Measurements from ENCODE around the gene DNTTIP2.

DNA sequence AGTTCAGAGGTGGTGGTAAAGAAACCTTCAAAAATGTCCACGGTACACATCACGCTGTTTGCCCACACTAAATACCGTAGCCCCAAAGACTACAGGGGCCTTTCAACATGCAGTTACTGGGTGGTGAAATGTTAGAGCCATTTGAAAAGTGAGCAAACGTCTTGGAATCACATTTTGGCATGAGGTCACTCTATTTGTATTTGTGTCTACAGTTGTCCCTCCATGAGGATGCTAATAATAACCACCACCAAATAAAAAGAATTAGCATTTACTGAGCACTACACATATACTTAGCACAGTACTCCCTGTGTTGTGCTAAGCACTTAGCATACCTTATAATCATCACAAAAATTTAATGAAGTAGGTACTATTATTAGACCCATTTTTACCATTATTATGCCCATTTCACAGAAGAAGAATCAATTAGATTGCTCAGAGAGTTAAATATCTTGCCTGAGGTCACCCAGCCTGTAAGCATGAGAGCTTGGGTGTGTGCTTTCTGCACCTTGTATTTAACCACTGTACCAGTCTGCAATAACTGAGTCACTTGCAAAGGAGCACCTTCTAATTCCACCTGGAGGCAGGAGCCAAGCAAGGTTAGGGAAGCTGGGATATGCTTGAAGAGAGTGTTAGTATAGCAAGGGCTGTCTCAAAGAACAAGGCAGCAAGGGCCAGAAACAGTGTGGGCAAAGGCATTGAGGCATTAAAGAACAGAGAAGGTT, 57.4 kb downstream of the DNTTIP2 start:
- TF ChIP-seq, protein P1, sequence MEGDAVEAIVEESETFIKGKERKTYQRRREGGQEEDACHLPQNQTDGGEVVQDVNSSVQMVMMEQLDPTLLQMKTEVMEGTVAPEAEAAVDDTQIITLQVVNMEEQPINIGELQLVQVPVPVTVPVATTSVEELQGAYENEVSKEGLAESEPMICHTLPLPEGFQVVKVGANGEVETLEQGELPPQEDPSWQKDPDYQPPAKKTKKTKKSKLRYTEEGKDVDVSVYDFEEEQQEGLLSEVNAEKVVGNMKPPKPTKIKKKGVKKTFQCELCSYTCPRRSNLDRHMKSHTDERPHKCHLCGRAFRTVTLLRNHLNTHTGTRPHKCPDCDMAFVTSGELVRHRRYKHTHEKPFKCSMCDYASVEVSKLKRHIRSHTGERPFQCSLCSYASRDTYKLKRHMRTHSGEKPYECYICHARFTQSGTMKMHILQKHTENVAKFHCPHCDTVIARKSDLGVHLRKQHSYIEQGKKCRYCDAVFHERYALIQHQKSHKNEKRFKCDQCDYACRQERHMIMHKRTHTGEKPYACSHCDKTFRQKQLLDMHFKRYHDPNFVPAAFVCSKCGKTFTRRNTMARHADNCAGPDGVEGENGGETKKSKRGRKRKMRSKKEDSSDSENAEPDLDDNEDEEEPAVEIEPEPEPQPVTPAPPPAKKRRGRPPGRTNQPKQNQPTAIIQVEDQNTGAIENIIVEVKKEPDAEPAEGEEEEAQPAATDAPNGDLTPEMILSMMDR (IDR thresholded peaks at IDR 0.05; ENCODE audit: poor library complexity) = no peak
- TF ChIP-seq EZH2 (IDR thresholded peaks at IDR 0.05; ENCODE audit: borderline replicate concordance) (no peak), EZH2phosphoT487 (IDR thresholded peaks at IDR 0.05; ENCODE audit: low read depth, severe bottlenecking, unreplicated experiment) (no peak)

Measured in hepatocyte (in vitro differentiated cells).